Measurements from ENCODE around the gene SLC22A31. TPM values are rescaled to one million over a fixed set of nuclear protein-coding genes. Genes with fewer than 3 reads are reported as not detected.

SLC22A31 gene
- total and polyA plus RNA-seq, 9 of the 15 experiments (the other 6 are each of a cell fraction or from before 2014, with no cell fraction given): 0.29 to 2.2 (median 0.47) TPM; not detected in 3

DNA sequence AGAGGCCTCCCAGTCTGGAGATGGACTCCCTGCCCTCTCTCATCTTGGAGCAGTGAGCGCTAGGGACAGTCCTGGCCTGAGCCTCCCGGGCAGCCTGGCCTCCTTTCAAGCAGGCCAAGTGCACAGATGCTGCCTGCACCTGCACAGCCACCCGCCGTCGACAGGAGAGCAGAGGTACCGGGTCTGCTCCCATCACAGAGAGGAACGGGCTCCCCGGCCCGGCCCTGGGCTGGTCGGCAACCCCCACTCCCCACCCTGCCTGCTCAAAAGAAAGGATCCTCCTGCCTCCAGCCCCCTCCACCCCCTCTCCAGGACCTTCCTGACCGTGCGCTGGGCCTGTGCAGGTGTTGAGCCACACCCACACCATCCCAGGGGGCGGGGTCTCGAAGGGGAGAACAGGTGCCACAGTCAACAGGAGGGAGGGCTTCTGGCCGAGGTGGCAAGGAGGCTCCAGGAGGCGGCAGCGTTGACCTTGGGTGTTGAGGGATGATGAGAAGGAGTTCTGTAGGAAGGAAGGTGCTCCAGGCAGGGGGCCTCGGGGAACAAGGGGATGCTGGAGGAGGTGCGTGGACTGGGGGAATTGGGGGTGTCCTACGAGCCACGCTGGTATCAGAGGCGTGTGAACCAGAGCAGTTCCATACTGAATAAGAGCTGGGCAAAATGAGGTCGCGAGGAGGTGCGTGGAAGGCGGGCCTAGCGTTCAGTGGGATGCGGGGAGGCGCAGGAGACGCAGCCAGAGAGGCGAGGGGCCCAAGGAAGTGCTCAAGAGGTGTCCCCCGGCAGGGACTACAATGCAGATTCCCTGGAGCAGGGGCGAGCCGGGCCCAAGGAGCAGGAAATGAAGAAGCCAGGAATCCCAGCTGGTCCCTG, 29.8 kb downstream of the SLC22A31 start (continued):
- TF ChIP-seq ARID4B (CRISPR knock-in tag; IDR thresholded peaks at IDR 0.05) (peak; percentile 28; the same call in 1 of the 2 replicates), ZNF311 (CRISPR knock-in tag; IDR thresholded peaks at IDR 0.05) (no peak), ZNF347 (CRISPR knock-in tag; IDR thresholded peaks at IDR 0.05; ENCODE audit: low read depth) (no peak), ZNF224 (CRISPR knock-in tag; IDR thresholded peaks at IDR 0.05) (no peak), CBX5 (IDR thresholded peaks at IDR 0.05; ENCODE audit: borderline replicate concordance, low read depth) (no peak), SPI1 (IDR thresholded peaks at IDR 0.05; ENCODE audit: borderline replicate concordance, low read depth, low read length) (no peak), ZNF766 (CRISPR knock-in tag; conservative IDR thresholded peaks at IDR 0.05) (no peak), MYC (IDR thresholded peaks at IDR 0.05; ENCODE audit: low read depth, low read length) (no peak), MYC (CRISPR knock-in tag; IDR thresholded peaks at IDR 0.05; ENCODE audit: borderline replicate concordance, low read depth) (no peak), USF1 (CRISPR knock-in tag; IDR thresholded peaks at IDR 0.05) (no peak), KHSRP (IDR thresholded peaks at IDR 0.05) (no peak), CTBP1 (IDR thresholded peaks at IDR 0.05; ENCODE audit: borderline replicate concordance) (peak; percentile 33; the same call in 1 of the 2 replicates), MITF (IDR thresholded peaks at IDR 0.05) (no peak), MECOM (CRISPR knock-in tag; IDR thresholded peaks at IDR 0.05) (no peak), KAT2B (IDR thresholded peaks at IDR 0.05; ENCODE audit: low read depth, low read length) (no peak), POLR2G (IDR thresholded peaks at IDR 0.05; ENCODE audit: low read depth, low read length) (no peak), ZNF263 (CRISPR knock-in tag; IDR thresholded peaks at IDR 0.05; ENCODE audit: borderline replicate concordance) (peak; percentile 43; the same call in 1 of the 2 replicates)
- TF ChIP-seq, protein P1, sequence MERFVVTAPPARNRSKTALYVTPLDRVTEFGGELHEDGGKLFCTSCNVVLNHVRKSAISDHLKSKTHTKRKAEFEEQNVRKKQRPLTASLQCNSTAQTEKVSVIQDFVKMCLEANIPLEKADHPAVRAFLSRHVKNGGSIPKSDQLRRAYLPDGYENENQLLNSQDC (CRISPR knock-in tag; IDR thresholded peaks at IDR 0.05): no peak
- TF ChIP-seq, protein P2, sequence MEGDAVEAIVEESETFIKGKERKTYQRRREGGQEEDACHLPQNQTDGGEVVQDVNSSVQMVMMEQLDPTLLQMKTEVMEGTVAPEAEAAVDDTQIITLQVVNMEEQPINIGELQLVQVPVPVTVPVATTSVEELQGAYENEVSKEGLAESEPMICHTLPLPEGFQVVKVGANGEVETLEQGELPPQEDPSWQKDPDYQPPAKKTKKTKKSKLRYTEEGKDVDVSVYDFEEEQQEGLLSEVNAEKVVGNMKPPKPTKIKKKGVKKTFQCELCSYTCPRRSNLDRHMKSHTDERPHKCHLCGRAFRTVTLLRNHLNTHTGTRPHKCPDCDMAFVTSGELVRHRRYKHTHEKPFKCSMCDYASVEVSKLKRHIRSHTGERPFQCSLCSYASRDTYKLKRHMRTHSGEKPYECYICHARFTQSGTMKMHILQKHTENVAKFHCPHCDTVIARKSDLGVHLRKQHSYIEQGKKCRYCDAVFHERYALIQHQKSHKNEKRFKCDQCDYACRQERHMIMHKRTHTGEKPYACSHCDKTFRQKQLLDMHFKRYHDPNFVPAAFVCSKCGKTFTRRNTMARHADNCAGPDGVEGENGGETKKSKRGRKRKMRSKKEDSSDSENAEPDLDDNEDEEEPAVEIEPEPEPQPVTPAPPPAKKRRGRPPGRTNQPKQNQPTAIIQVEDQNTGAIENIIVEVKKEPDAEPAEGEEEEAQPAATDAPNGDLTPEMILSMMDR (IDR thresholded peaks at IDR 0.05 in 2 of 3, conservative IDR thresholded peaks at IDR 0.05 in 1 of 3; ENCODE audit: insufficient read depth in 2 of 3, low read depth in 1 of 3, low read length in 3 of 3): 0 out of 6 replicates have a peak, but pooled peaks of 2 of the 3 experiments have one; percentile 4 to 26
